ENCODE measurements around the gene NFATC1. TPM values are rescaled to one million over a fixed set of nuclear protein-coding genes. Genes with fewer than 3 reads are reported as not detected.

Gene NFATC1
- total and polyA plus RNA-seq, 2 donors from 2014 or later = 4.3 to 17.2 TPM

- DNase-seq = peak in 2 of 5 donors; percentile 48 to 69
- H3K27me3 ChIP-seq (ENCODE audit: control insufficient read depth, insufficient read depth, low read length) = no peaks in the 10 kb centered on the region
- FAIRE-seq = no peak
- H3K27ac ChIP-seq (ENCODE audit: low read depth in 2 of 2, low read length in 2 of 2) = no peak overlapping the region
- H3K9me3 ChIP-seq (ENCODE audit: control insufficient read depth in 2 of 3, insufficient read depth in 1 of 3, low read length in 3 of 3) = no peaks in the 10 kb centered on the region
- TF ChIP-seq CTCF (IDR thresholded peaks at IDR 0.05; ENCODE audit: borderline replicate concordance, extremely low read depth, insufficient read depth) = no peak
- no peak overlapping the region for H3K9ac ChIP-seq (ENCODE audit: low read length in 3 of 3)
- no peak overlapping the region for H3K4me3 ChIP-seq (ENCODE audit: low read length in 3 of 3)
- H3K4me1 ChIP-seq (ENCODE audit: control insufficient read depth in 2 of 3, insufficient read depth in 2 of 3, low read depth in 1 of 3, low read length in 3 of 3) = no peaks in the 10 kb centered on the region
- intact Hi-C loops (cut with DNase I) = no loop called here
- H3K36me3 ChIP-seq (ENCODE audit: control insufficient read depth in 2 of 3, insufficient read depth in 3 of 3, low read length in 3 of 3) = no peaks in the 10 kb centered on the region
Observed at GRCh38 chr18:79548986-79549637, 153.4 kb downstream of the NFATC1 start.

GRCh38 chr18:79549638-79550000 lies 153.9 kb downstream of the NFATC1 start:
- no peak overlapping the region for H3K27ac ChIP-seq (ENCODE audit: low read depth in 2 of 2, low read length in 2 of 2)
- FAIRE-seq = no peak
- intact Hi-C loops (cut with DNase I) = no loop called here
- H3K4me1 ChIP-seq (ENCODE audit: control insufficient read depth in 2 of 3, insufficient read depth in 2 of 3, low read depth in 1 of 3, low read length in 3 of 3) = no peaks in the 10 kb centered on the region
- no peak overlapping the region for H3K4me3 ChIP-seq (ENCODE audit: low read length in 3 of 3)
- H3K9ac ChIP-seq (ENCODE audit: low read length in 3 of 3) = no peak overlapping the region
- no peaks in the 10 kb centered on the region for H3K27me3 ChIP-seq (ENCODE audit: control insufficient read depth, insufficient read depth, low read length)
- H3K36me3 ChIP-seq (ENCODE audit: control insufficient read depth in 2 of 3, insufficient read depth in 3 of 3, low read length in 3 of 3) = no peaks in the 10 kb centered on the region
- peak in 1 of 5 donors; percentile 22 for DNase-seq
- TF ChIP-seq CTCF (IDR thresholded peaks at IDR 0.05; ENCODE audit: borderline replicate concordance, extremely low read depth, insufficient read depth) = no peak
- H3K9me3 ChIP-seq (ENCODE audit: control insufficient read depth in 2 of 3, insufficient read depth in 1 of 3, low read length in 3 of 3) = no peaks in the 10 kb centered on the region

- Histone ChIP-seq H3K4me1 (ENCODE audit: control insufficient read depth in 2 of 3, insufficient read depth in 2 of 3, low read depth in 1 of 3, low read length in 3 of 3) (no peaks in the 10 kb centered on the region), H3K27me3 (ENCODE audit: control insufficient read depth, insufficient read depth, low read length) (no peaks in the 10 kb centered on the region), H3K27ac (ENCODE audit: low read depth in 2 of 2, low read length in 2 of 2) (no peak overlapping the region), H3K9ac (ENCODE audit: low read length in 3 of 3) (no peak overlapping the region), H3K4me3 (ENCODE audit: low read length in 3 of 3) (no peak overlapping the region), H3K36me3 (ENCODE audit: control insufficient read depth in 2 of 3, insufficient read depth in 3 of 3, low read length in 3 of 3) (no peaks in the 10 kb centered on the region), H3K9me3 (ENCODE audit: control insufficient read depth in 2 of 3, insufficient read depth in 1 of 3, low read length in 3 of 3) (no peaks in the 10 kb centered on the region)
- FAIRE-seq (no peak), DNase-seq (peak in 1 of 5 donors; percentile 39)
- TF ChIP-seq CTCF (IDR thresholded peaks at IDR 0.05; ENCODE audit: borderline replicate concordance, extremely low read depth, insufficient read depth) = no peak
- intact Hi-C loops (cut with DNase I) = no loop called here
Observed at GRCh38 chr18:79552140-79552631, 156.5 kb downstream of the NFATC1 start.

Data from kidney (tissue), 14 donors.